ENCODE results near the gene ADARB1.

DNA sequence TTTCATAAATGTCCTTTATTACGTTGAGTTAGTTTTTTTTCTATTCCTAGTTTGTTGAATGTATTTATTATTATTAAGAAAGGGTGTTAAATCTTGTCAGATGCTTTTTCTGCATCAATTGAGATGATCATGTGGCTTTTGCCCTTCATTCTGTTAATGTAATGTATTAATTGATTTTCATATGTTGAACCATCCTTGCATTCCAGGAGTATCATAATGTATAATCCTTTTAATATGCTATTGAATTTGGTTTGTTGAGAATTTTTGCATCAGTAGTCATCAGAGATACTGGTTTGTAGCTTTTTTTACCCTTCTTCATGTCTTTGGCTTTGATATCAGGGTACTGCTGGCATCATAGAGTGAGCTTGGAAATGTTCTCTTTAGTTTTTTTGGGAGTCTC, 113.3 kb downstream of the ADARB1 start:
- TF ChIP-seq, protein P1, sequence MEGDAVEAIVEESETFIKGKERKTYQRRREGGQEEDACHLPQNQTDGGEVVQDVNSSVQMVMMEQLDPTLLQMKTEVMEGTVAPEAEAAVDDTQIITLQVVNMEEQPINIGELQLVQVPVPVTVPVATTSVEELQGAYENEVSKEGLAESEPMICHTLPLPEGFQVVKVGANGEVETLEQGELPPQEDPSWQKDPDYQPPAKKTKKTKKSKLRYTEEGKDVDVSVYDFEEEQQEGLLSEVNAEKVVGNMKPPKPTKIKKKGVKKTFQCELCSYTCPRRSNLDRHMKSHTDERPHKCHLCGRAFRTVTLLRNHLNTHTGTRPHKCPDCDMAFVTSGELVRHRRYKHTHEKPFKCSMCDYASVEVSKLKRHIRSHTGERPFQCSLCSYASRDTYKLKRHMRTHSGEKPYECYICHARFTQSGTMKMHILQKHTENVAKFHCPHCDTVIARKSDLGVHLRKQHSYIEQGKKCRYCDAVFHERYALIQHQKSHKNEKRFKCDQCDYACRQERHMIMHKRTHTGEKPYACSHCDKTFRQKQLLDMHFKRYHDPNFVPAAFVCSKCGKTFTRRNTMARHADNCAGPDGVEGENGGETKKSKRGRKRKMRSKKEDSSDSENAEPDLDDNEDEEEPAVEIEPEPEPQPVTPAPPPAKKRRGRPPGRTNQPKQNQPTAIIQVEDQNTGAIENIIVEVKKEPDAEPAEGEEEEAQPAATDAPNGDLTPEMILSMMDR (IDR thresholded peaks at IDR 0.05; ENCODE audit: low read depth, low read length) = no peak
- TF ChIP-seq POLR2A (IDR thresholded peaks at IDR 0.05; ENCODE audit: extremely low read depth, insufficient read length) (no peak), MYC (IDR thresholded peaks at IDR 0.05; ENCODE audit: low read depth, low read length) (no peak)

Data from NB4 (cell line).